Measurements from ENCODE around the gene WDR41. TPM values are rescaled to one million over a fixed set of nuclear protein-coding genes. Genes with fewer than 3 reads are reported as not detected.

WDR41 gene
- total RNA-seq, 4 donors from 2014 or later, result 18.8 to 56.1 (median 33.2) TPM

DNA sequence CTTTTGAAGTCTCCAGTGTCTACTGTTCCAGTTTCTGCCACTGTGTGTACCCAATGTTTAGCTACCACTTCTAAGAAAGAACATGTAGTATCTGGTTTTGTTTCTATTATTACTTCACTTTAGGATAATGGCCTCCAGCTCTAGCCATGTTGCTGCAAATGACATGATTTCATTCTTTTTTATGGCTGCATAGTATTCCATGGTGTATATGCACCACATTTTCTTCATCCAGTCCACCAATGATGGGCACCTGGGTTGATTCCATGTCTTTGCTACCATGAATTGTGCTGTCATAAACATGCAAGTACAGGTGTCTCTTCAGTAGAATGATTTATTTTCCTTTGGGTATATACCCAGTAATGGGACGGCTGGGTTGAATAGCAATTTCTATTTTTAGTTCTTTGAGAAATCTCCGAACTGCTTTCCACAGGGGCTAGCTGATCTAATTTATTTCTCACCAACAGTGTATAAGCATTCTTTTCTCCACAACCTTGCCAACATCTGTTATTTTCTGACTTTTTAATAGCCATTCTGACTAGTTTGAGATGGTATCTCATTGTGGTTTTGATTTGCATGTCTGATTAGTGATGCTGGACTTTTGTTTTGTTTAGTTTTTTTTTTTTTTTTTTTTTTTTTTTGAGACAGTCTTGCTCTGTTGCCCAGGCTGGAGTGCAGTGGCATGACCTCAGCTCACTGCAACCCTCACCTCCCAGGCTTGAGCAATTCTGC lies 68.9 kb downstream of the WDR41 start:
- 70% methylated on average over 2 of the region's 2 CpGs for WGBS
- Histone ChIP-seq H3K4me3 (no peak overlapping the region), H3K36me3 (peaks cover 0 to 9% (median 7%) of the 10 kb centered on the region in 4 donors), H3K27me3 (no peaks in the 10 kb centered on the region), H3K9me3 (no peaks in the 10 kb centered on the region), H3K27ac (replicated peaks in 1 of 4) (no peak overlapping the region), H3K4me1 (peaks cover 0 to 18% (median 17%) of the 10 kb centered on the region in 4 donors)
- intact Hi-C loops (cut with DNase I), result no loop called here
- TF ChIP-seq, protein P1, sequence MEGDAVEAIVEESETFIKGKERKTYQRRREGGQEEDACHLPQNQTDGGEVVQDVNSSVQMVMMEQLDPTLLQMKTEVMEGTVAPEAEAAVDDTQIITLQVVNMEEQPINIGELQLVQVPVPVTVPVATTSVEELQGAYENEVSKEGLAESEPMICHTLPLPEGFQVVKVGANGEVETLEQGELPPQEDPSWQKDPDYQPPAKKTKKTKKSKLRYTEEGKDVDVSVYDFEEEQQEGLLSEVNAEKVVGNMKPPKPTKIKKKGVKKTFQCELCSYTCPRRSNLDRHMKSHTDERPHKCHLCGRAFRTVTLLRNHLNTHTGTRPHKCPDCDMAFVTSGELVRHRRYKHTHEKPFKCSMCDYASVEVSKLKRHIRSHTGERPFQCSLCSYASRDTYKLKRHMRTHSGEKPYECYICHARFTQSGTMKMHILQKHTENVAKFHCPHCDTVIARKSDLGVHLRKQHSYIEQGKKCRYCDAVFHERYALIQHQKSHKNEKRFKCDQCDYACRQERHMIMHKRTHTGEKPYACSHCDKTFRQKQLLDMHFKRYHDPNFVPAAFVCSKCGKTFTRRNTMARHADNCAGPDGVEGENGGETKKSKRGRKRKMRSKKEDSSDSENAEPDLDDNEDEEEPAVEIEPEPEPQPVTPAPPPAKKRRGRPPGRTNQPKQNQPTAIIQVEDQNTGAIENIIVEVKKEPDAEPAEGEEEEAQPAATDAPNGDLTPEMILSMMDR (IDR thresholded peaks at IDR 0.05), result no peak
- TF ChIP-seq POLR2AphosphoS5 (IDR thresholded peaks at IDR 0.05), result no peak
- no peak for TF ChIP-seq POLR2A (IDR thresholded peaks at IDR 0.05; ENCODE audit: low read depth)
- no peak for TF ChIP-seq EP300 (IDR thresholded peaks at IDR 0.05)
- no peak for DNase-seq (ENCODE audit: extremely low spot score)

DNA sequence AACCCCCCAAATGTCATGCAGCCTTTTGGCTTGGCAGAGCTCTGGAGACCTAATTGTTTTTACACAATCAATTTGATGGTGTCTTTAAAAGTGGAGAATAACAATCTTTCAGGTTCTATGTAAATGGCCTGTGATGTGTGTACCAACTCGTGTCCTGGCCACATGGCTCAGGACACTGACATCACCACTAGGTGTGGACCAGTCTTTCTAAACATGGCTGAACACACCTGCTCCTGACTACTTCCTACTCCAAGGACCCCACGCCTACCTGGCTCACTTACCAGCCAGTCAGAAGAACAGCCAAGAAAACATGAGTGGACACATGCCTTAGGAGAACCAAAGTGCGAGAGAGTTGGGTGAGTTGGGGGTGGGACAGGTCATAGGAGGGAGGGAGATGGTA lies 71.2 kb downstream of the WDR41 start:
- 60% methylated on average over 3 of the region's 3 CpGs for WGBS
- H3K27ac ChIP-seq (replicated peaks in 1 of 4), result no peak overlapping the region
- H3K9me3 ChIP-seq, result no peaks in the 10 kb centered on the region
- TF ChIP-seq EP300 (IDR thresholded peaks at IDR 0.05) (no peak), POLR2AphosphoS5 (IDR thresholded peaks at IDR 0.05) (no peak), POLR2A (IDR thresholded peaks at IDR 0.05; ENCODE audit: low read depth) (no peak)
- TF ChIP-seq, protein P1 (IDR thresholded peaks at IDR 0.05), result no peak
- peaks cover 0 to 2% (median 2%) of the 10 kb centered on the region in 4 donors for H3K4me1 ChIP-seq
- intact Hi-C loops (cut with DNase I), result no loop called here
- peaks cover 0 to 6% (median 0%) of the 10 kb centered on the region in 4 donors for H3K27me3 ChIP-seq
- DNase-seq (ENCODE audit: extremely low spot score), result no peak
- H3K4me3 ChIP-seq, result no peak overlapping the region
- peaks cover 0 to 7% (median 5%) of the 10 kb centered on the region in 4 donors for H3K36me3 ChIP-seq

DNA sequence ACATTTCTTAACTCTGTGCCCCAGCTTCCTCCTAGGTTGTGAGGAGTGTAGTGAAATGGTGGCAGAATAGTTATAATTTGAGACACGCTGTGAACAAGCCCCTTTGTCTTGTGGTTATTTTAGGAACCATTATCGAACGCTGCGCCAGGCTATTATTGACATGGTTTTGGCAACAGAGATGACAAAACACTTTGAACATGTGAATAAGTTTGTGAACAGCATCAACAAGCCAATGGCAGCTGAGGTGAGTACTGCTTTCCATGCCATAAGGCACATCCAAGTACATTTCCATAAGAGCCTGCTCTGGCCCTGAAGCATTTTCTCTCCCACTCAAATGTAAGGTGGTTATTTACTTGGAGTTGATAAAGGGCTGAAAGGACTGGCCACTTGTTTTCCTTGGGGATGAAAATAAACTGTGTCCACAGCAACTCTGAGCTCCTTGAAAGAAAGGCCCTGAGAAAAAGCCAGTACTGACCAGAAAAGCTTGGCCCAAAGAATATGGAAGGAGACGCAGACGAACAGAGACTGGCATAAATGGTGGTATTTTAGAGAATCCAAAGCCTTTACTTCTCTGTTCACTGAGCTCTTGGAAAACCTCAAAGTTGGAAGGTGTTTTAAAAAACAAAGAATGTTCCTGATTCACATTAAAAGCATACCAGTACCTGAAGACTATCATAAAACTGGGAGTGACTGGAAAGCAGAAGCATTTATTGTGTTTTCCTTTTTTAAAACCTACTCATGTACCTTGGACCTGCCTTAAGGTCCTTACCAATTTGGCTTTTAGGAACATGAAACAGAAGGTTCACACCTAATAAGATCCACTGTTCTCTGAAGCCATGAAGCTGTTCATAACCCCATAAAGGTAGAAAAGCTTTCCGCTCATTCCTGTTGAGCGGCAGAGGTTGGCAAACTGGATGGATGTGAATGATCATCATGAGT lies 72.2 kb downstream of the WDR41 start:
- H3K4me1 ChIP-seq, result no peaks in the 10 kb centered on the region

More for the DNA sequence above, 72.2 kb downstream of the WDR41 start:
- Histone ChIP-seq H3K9me3 (no peaks in the 10 kb centered on the region), H3K36me3 (peaks cover 0 to 3% (median 0%) of the 10 kb centered on the region in 4 donors), H3K4me3 (no peak overlapping the region), H3K27me3 (peaks cover 0 to 6% (median 0%) of the 10 kb centered on the region in 4 donors), H3K27ac (replicated peaks in 1 of 4) (no peak overlapping the region)
- intact Hi-C loops (cut with DNase I), result no loop called here
- 93% methylated on average over 8 of the region's 8 CpGs for WGBS
- TF ChIP-seq POLR2AphosphoS5 (IDR thresholded peaks at IDR 0.05), result no peak
- TF ChIP-seq POLR2A (IDR thresholded peaks at IDR 0.05; ENCODE audit: low read depth), result no peak
- TF ChIP-seq, protein P1 (IDR thresholded peaks at IDR 0.05), result no peak
- TF ChIP-seq EP300 (IDR thresholded peaks at IDR 0.05), result no peak
- no peak for DNase-seq (ENCODE audit: extremely low spot score)
